Left ventricle myocardium inferior (tissue), 1 donor: ENCODE results near the gene MMP14. TPM values are rescaled to one million over a fixed set of nuclear protein-coding genes. Genes with fewer than 3 reads are reported as not detected.
A peak's percentile ranks its signal among the peaks of the same experiment; 100 is the strongest.

Experiments used
- DNase-seq: peaks from one replicate; pipeline ENCODE4 v3.0.0-alpha.2; 2020
- H3K27ac ChIP-seq: fragments of 200-600 bp; replicated peaks from 2 replicates; pipeline ENCODE4 v1.8.0; 2021
- H3K27me3 ChIP-seq: fragments of 200-600 bp; 2 replicates; pipeline ENCODE4 v1.8.0; 2021; ENCODE audit warnings: low read depth
- H3K36me3 ChIP-seq: fragments of 200-600 bp; 2 replicates; pipeline ENCODE4 v1.8.0; 2021
- H3K4me1 ChIP-seq: fragments of 200-600 bp; 2 replicates; pipeline ENCODE4 v1.8.0; 2021
- H3K4me3 ChIP-seq: fragments of 200-600 bp; 2 replicates; pipeline ENCODE4 v1.8.0; 2021; ENCODE audit warnings: mild to moderate bottlenecking, moderate library complexity
- H3K9me3 ChIP-seq: fragments of 200-600 bp; replicated peaks from 2 replicates; pipeline ENCODE4 v1.8.0; 2021
- CTCF ChIP-seq: fragments of 200-600 bp; IDR thresholded peaks from 2 replicates; pipeline ENCODE4 v1.8.0; 2021; ENCODE audit warnings: antibody characterized with exemption, mild to moderate bottlenecking, borderline replicate concordance
- intact Hi-C: fragments of 100-400 bp; cut with micrococcal nuclease; formaldehyde crosslinking; loops from one replicate; pipeline ENCODE4 v1.11.0; 2022
- total RNA-seq: library from RNA; stranded (reverse); fragmentation: NEBNext Ultra II Directional; extraction: Animal tissue kit (Norgen Biotek cat#: 25700); gene quantifications from one replicate; pipeline ENCODE4 v1.2.1, GENCODE V29; 2021
- donor health status: DM: no; HTN: yes; CAD: no; lungs with severe emphysema.

Gene MMP14
- total RNA-seq, 1 donor from 2014 or later: 22.1 TPM

GRCh38 chr14:22872033-22872832 is 35.8 kb downstream of the MMP14 start:
- DNase-seq: peak; percentile 75
- Histone ChIP-seq H3K4me3 (peak overlapping the region; percentile 97), H3K27me3 (no peaks in the 10 kb centered on the region), H3K4me1 (peaks cover 52% of the 10 kb centered on the region), H3K9me3 (no peaks in the 10 kb centered on the region), H3K36me3 (peaks cover 42% of the 10 kb centered on the region), H3K27ac (peak overlapping the region; percentile 99)
- TF ChIP-seq CTCF: peak; percentile 91
- intact Hi-C loops: no loop called here

- Histone ChIP-seq H3K36me3 (peaks cover 50% of the 10 kb centered on the region), H3K27me3 (no peaks in the 10 kb centered on the region), H3K9me3 (no peaks in the 10 kb centered on the region), H3K4me3 (peak overlapping the region; percentile 97), H3K4me1 (peaks cover 52% of the 10 kb centered on the region), H3K27ac (peak overlapping the region; percentile 99)
- peak; percentile 12 for TF ChIP-seq CTCF
- intact Hi-C loops: no loop called here
- DNase-seq: no peak
These were observed 36.6 kb downstream of the MMP14 start for GRCh38 chr14:22872833-22873520.

- peaks cover 63% of the 10 kb centered on the region for H3K36me3 ChIP-seq
- no peak for DNase-seq
- intact Hi-C loops: no loop called here
- H3K4me1 ChIP-seq: peaks cover 49% of the 10 kb centered on the region
- no peak overlapping the region for H3K27ac ChIP-seq
- no peaks in the 10 kb centered on the region for H3K27me3 ChIP-seq
- no peaks in the 10 kb centered on the region for H3K9me3 ChIP-seq
- no peak overlapping the region for H3K4me3 ChIP-seq
- TF ChIP-seq CTCF: no peak
These were observed 38.8 kb downstream of the MMP14 start for GRCh38 chr14:22875003-22875747.

GRCh38 chr14:22875748-22876319 is 39.4 kb downstream of the MMP14 start:
- no peak overlapping the region for H3K27ac ChIP-seq
- H3K4me1 ChIP-seq: peaks cover 43% of the 10 kb centered on the region
- no peak overlapping the region for H3K4me3 ChIP-seq
- no peaks in the 10 kb centered on the region for H3K27me3 ChIP-seq
- no peaks in the 10 kb centered on the region for H3K9me3 ChIP-seq
- intact Hi-C loops: no loop called here
- DNase-seq: no peak
- TF ChIP-seq CTCF: no peak
- H3K36me3 ChIP-seq: peaks cover 63% of the 10 kb centered on the region

- intact Hi-C loops: no loop called here
- Histone ChIP-seq H3K27me3 (no peaks in the 10 kb centered on the region), H3K36me3 (peaks cover 63% of the 10 kb centered on the region), H3K4me1 (peaks cover 35% of the 10 kb centered on the region), H3K27ac (no peak overlapping the region), H3K9me3 (no peaks in the 10 kb centered on the region), H3K4me3 (no peak overlapping the region)
- TF ChIP-seq CTCF: no peak
- no peak for DNase-seq
These were observed 40.7 kb downstream of the MMP14 start for GRCh38 chr14:22877000-22877501.
